Activated CD8-positive, alpha-beta memory T cell treated with anti-CD3 and anti-CD28 coated beads, Interleukin-2, amount 50 U/mL, for 4 hours (primary cell): ENCODE measurements around the gene PEX16.

Experiments used
- DNase-seq: peaks from one replicate; pipeline ENCODE4 v3.0.0-alpha.2; 2020

PEX16 gene

GRCh38 chr11:45917623-45918330 is at the start of gene PEX16:
PEX16 (minus strand) TSS chr11:45917877; CDS start chr11:45917811, 66 bp downstream.
- peak; percentile 88 for DNase-seq

GRCh38 chr11:45964911-45965389 is 47.3 kb upstream of the PEX16 start:
- peak; percentile 49 for DNase-seq

GRCh38 chr11:45961751-45962240 is 44.1 kb upstream of the PEX16 start:
- no peak for DNase-seq

- DNase-seq = no peak
These were observed 42.9 kb upstream of the PEX16 start for GRCh38 chr11:45960387-45961095.

- DNase-seq = no peak
These were observed 42.2 kb upstream of the PEX16 start for GRCh38 chr11:45959851-45960250.

- no peak for DNase-seq
These were observed 32.3 kb upstream of the PEX16 start for GRCh38 chr11:45949992-45950407.

GRCh38 chr11:45948356-45948755 is 30.7 kb upstream of the PEX16 start:
- no peak for DNase-seq

- DNase-seq = no peak
These were observed 30.2 kb upstream of the PEX16 start for GRCh38 chr11:45947885-45948284.

GRCh38 chr11:45945397-45945999 is 27.8 kb upstream of the PEX16 start:
- no peak for DNase-seq

GRCh38 chr11:45942381-45942780 is 24.7 kb upstream of the PEX16 start:
- no peak for DNase-seq

GRCh38 chr11:45941285-45941684 is 23.6 kb upstream of the PEX16 start:
- no peak for DNase-seq

GRCh38 chr11:45939836-45940235 is 22.2 kb upstream of the PEX16 start:
- DNase-seq = no peak

GRCh38 chr11:45937916-45938315 is 20.2 kb upstream of the PEX16 start:
- DNase-seq = no peak

- DNase-seq = no peak
These were observed 18.9 kb upstream of the PEX16 start for GRCh38 chr11:45936511-45937054.

- DNase-seq = no peak
These were observed 17.8 kb upstream of the PEX16 start for GRCh38 chr11:45935349-45936064.

GRCh38 chr11:45934580-45935318 is 17.1 kb upstream of the PEX16 start:
- DNase-seq = no peak

- no peak for DNase-seq
These were observed 16.3 kb upstream of the PEX16 start for GRCh38 chr11:45933846-45934579.

- no peak for DNase-seq
These were observed 15.6 kb upstream of the PEX16 start for GRCh38 chr11:45933131-45933831.

GRCh38 chr11:45932217-45932616 is 14.5 kb upstream of the PEX16 start:
- DNase-seq = no peak

- no peak for DNase-seq
These were observed 14.1 kb upstream of the PEX16 start for GRCh38 chr11:45931739-45932138.
